Fibroblast of lung (primary cell): ENCODE measurements around the gene CCL16.

Source experiments
- CTCF ChIP-seq, 2 donors: IDR thresholded peaks in 1 of 2; conservative IDR thresholded peaks in 1 of 2; 1 replicate in 1 of 2; 2 replicates in 1 of 2; pipeline ENCODE4 v1.5.1; 2011 to 2012; ENCODE audit warnings: low read length in 2 of 2, control low read depth in 1 of 2, inconsistent platforms in 1 of 2, low read depth in 1 of 2, mild to moderate bottlenecking in 1 of 2
- EZH2 ChIP-seq: IDR thresholded peaks from 2 replicates; pipeline ENCODE4 v1.5.1; 2012; ENCODE audit warnings: low read length, control low read depth, mild to moderate bottlenecking; ENCODE audit errors: missing control alignments

GRCh38 chr17:35953720-35954119 lies 27.6 kb downstream of the CCL16 start:
- no peak for TF ChIP-seq CTCF (conservative IDR thresholded peaks at IDR 0.05 in 1 of 2, IDR thresholded peaks at IDR 0.05 in 1 of 2; ENCODE audit: low read depth in 1 of 2, low read length in 2 of 2)
- no peak for TF ChIP-seq EZH2
